A549 (cell line): Measurements from ENCODE around the gene RAB10. TPM values are rescaled to one million over a fixed set of nuclear protein-coding genes. Genes with fewer than 3 reads are reported as not detected.

Source experiments
- ATAC-seq, 2 experiments: fragments of 200-7000 bp in 1 of 2; fragments of >200 bp in 1 of 2; cut with Nextera tagmentation in 1 of 2; cut with Tn5 transposase in 1 of 2; 3 replicates each; pipeline versions ENCODE4 v1.8.0 to v1.9.1; 2018 to 2020; ENCODE audit warnings: mild to moderate bottlenecking in 1 of 2, moderate library complexity in 1 of 2
- CTCF ChIA-PET: fragments of 300-600 bp; sonication (Branson Sonifier 250); formaldehyde crosslinking; extraction: SDS; loops from one replicate; lab custom pipeline; 2021; ENCODE audit warnings: antibody characterized with exemption, inconsistent platforms; lab: Yijun Ruan, JAX
- POLR2A ChIA-PET: fragments of 350-600 bp; formaldehyde crosslinking; extraction: SDS; loops from one replicate; lab custom pipeline; 2021; ENCODE audit warnings: antibody characterized with exemption, inconsistent platforms; lab: Yijun Ruan, JAX
- DNase-seq, 2 experiments: peaks; one replicate each; pipeline versions ENCODE4 v3.0.0 to v3.0.0-alpha.2; 2011 to 2016; ENCODE audit warnings: low read depth in 1 of 2, low spot score in 1 of 2
- FAIRE-seq: peaks from 2 replicates; lab custom pipeline; 2011; peaks lifted over from hg19 to GRCh38; lab: Jason Lieb, UNC
- H3K27ac ChIP-seq, 2 experiments: fragments of >200 bp; sonication (Bioruptor Twin); formaldehyde crosslinking; 3 replicates each; pipeline ENCODE4 v1.5.1; 2016 to 2017
- H3K4me1 ChIP-seq: fragments of >200 bp; sonication (Bioruptor Twin); formaldehyde crosslinking; 3 replicates; pipeline ENCODE4 v1.6.1; 2016
- H3K4me2 ChIP-seq: fragments of >200 bp; sonication (Bioruptor Twin); formaldehyde crosslinking; 3 replicates; pipeline ENCODE4 v1.6.1; 2016
- H3K4me3 ChIP-seq: fragments of >200 bp; sonication (Bioruptor Twin); formaldehyde crosslinking; 3 replicates; pipeline ENCODE4 v1.5.1; 2016
- H3K9me3 ChIP-seq: fragments of >200 bp; sonication (Bioruptor Twin); formaldehyde crosslinking; 3 replicates; pipeline ENCODE4 v1.6.1; 2016
- CBX2 ChIP-seq: fragments of 200-600 bp; sonication (generic); IDR thresholded peaks from 2 replicates; pipeline ENCODE4 v1.6.1; 2016; ENCODE audit warnings: low read depth, mild to moderate bottlenecking, borderline replicate concordance
- CEBPB ChIP-seq, 2 experiments: fragments of >200 bp in 1 of 2; sonication (Bioruptor Twin) in 1 of 2; formaldehyde crosslinking in 1 of 2; IDR thresholded peaks; 2 replicates each; pipeline ENCODE4 v1.6.1; 2012 to 2016
- CHD4 ChIP-seq: fragments of 200-600 bp; sonication (generic); IDR thresholded peaks from 2 replicates; pipeline ENCODE4 v1.6.1; 2016; ENCODE audit warnings: antibody characterized with exemption, mild to moderate bottlenecking, borderline replicate concordance
- EHF ChIP-seq: fragments of 250-450 bp; sonication (Bioruptor Pico); IDR thresholded peaks from 2 replicates; pipeline ENCODE4 v1.5.0; 2020; ENCODE audit warnings: mild to moderate bottlenecking
- EHMT2 ChIP-seq: fragments of 200-600 bp; sonication (generic); IDR thresholded peaks from 2 replicates; pipeline ENCODE4 v1.6.1; 2016; ENCODE audit warnings: antibody characterized with exemption, low read depth, mild to moderate bottlenecking, moderate library complexity
- FOXS1 ChIP-seq: fragments of 250-450 bp; sonication (Bioruptor Pico); IDR thresholded peaks from 2 replicates; pipeline ENCODE4 v1.5.0; 2020; ENCODE audit warnings: mild to moderate bottlenecking, moderate library complexity
- HDAC2 ChIP-seq: fragments of 200-600 bp; sonication (generic); IDR thresholded peaks from 2 replicates; pipeline ENCODE4 v1.6.1; 2016
- HEYL ChIP-seq: fragments of 250-450 bp; sonication (Bioruptor Pico); IDR thresholded peaks from 2 replicates; pipeline ENCODE4 v1.8.0; 2021; ENCODE audit warnings: mild to moderate bottlenecking, moderate library complexity
- HOXB5 ChIP-seq: fragments of 250-450 bp; sonication (Bioruptor Pico); IDR thresholded peaks from 2 replicates; pipeline ENCODE4 v1.5.0; 2020; ENCODE audit warnings: mild to moderate bottlenecking, moderate library complexity
- KDM1A ChIP-seq: fragments of 200-600 bp; sonication (generic); IDR thresholded peaks from 2 replicates; pipeline ENCODE4 v1.6.1; 2016; ENCODE audit warnings: low read depth, mild to moderate bottlenecking
- KDM5A ChIP-seq: fragments of 200-600 bp; sonication (generic); IDR thresholded peaks from 2 replicates; pipeline ENCODE4 v1.6.1; 2016; ENCODE audit warnings: antibody characterized with exemption, mild to moderate bottlenecking
- PHF8 ChIP-seq: fragments of 200-600 bp; sonication (generic); IDR thresholded peaks from 2 replicates; pipeline ENCODE4 v1.6.1; 2016; ENCODE audit warnings: low read depth, mild to moderate bottlenecking, antibody characterized with exemption, moderate library complexity, borderline replicate concordance
- POLR2AphosphoS2 ChIP-seq: conservative IDR thresholded peaks from 2 replicates; pipeline ENCODE4 v1.6.1; 2012; ENCODE audit warnings: low read length, improper control_type of control experiment, inconsistent platforms
- RAD21 ChIP-seq, 2 experiments: fragments of >200 bp in 1 of 2; sonication (Bioruptor Twin) in 1 of 2; formaldehyde crosslinking in 1 of 2; IDR thresholded peaks in 1 of 2; conservative IDR thresholded peaks in 1 of 2; 2 replicates in 1 of 2; 3 replicates in 1 of 2; pipeline ENCODE4 v1.6.1; 2012 to 2018; ENCODE audit warnings: inconsistent platforms in 1 of 2
- RARB ChIP-seq: fragments of 250-450 bp; sonication (Bioruptor Pico); IDR thresholded peaks from 2 replicates; pipeline ENCODE4 v1.8.0; 2021; ENCODE audit warnings: mild to moderate bottlenecking, moderate library complexity
- RCOR1 ChIP-seq: fragments of 150-350 bp; IDR thresholded peaks from 2 replicates; pipeline ENCODE4 v1.6.1; 2014; ENCODE audit warnings: antibody characterized with exemption, low read length, low read depth
- RFX5 ChIP-seq: fragments of 450-650 bp; IDR thresholded peaks from 2 replicates; pipeline ENCODE4 v1.7.1; 2014; ENCODE audit warnings: antibody characterized with exemption, mild to moderate bottlenecking, moderate library complexity
- RNF2 ChIP-seq: fragments of 200-600 bp; sonication (generic); IDR thresholded peaks from 2 replicates; pipeline ENCODE4 v1.6.1; 2016; ENCODE audit warnings: low read depth, mild to moderate bottlenecking, antibody characterized with exemption, moderate library complexity, borderline replicate concordance
- SMC3 ChIP-seq: fragments of >200 bp; sonication (Bioruptor Twin); formaldehyde crosslinking; IDR thresholded peaks from 3 replicates; pipeline ENCODE4 v1.6.1; 2018; ENCODE audit warnings: inconsistent platforms
- WGBS: methylation state at CpG from one replicate; pipeline ENCODE4 v1.1.6; 2017; ENCODE audit errors: missing lambda C conversion rate; 5-methylcytosine and 5-hydroxymethylcytosine counted together
- polyA plus RNA-seq, 4 experiments: library from polyadenylated mRNA; depleted of rRNA in 3 of 4; stranded (reverse); fragments of >200 nt; fragmentation: RNase III in 1 of 4; extraction: RNeasy Plus Mini Kit Qiagen cat#74134 plus additional on column Dnase treatment in 1 of 4; gene quantifications; 2 replicates in 3 of 4; 3 replicates in 1 of 4; pipeline ENCODE4 v1.2.3, GENCODE V29; 2011 to 2017
- TF ChIP-seq, protein P1 (sequence below): fragments of 250-450 bp; sonication (Bioruptor Pico); IDR thresholded peaks from 2 replicates; pipeline ENCODE4 v1.5.0; 2020; ENCODE audit warnings: low read depth, mild to moderate bottlenecking, moderate library complexity
- TF ChIP-seq, protein P2 (sequence below): fragments of 450-650 bp; IDR thresholded peaks from 2 replicates; pipeline ENCODE4 v1.6.1; 2014; ENCODE audit warnings: antibody characterized with exemption
- TF ChIP-seq, protein P3 (sequence below): fragments of 150-350 bp; IDR thresholded peaks from 2 replicates; pipeline ENCODE4 v1.6.1; 2014; ENCODE audit warnings: low read depth, mild to moderate bottlenecking, low read length
- TF ChIP-seq, protein P4 (sequence below): fragments of >200 bp; sonication (Bioruptor Twin); formaldehyde crosslinking; IDR thresholded peaks from 2 replicates; pipeline ENCODE4 v1.6.1; 2016
- TF ChIP-seq, protein P5 (sequence below): IDR thresholded peaks from 2 replicates; pipeline ENCODE4 v1.6.1; 2012
- TF ChIP-seq, protein P6 (sequence below): fragments of 250-450 bp; sonication (Bioruptor Pico); IDR thresholded peaks from 2 replicates; pipeline ENCODE4 v1.5.0; 2021; ENCODE audit warnings: mild to moderate bottlenecking, moderate library complexity, borderline replicate concordance

RAB10 gene
- polyA plus RNA-seq, 2 of the 4 experiments (the other 2 are of a cell fraction) = 272 to 692 TPM

DNA sequence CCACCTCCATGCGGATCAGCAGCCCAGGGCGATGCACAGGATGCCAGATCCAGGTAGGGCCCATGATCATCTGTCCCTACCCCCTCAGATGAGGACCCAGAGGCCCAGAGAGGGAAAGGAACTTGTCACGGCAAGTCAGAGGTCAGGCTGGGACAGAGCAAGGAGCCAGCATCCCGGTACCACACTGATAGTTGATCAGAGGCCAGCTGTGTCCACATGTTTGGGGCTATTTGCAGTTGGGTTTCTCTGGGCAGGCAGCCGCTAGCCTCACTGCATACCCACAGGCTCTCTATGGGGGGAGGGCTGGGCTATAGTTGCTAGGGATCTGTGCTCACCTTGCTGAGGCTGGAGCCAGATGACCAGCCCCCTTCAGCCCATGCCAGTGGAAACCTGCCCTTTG lies 148.6 kb downstream of the RAB10 start (continued):
- TF ChIP-seq CHD4 = no peak
- TF ChIP-seq, protein P1, sequence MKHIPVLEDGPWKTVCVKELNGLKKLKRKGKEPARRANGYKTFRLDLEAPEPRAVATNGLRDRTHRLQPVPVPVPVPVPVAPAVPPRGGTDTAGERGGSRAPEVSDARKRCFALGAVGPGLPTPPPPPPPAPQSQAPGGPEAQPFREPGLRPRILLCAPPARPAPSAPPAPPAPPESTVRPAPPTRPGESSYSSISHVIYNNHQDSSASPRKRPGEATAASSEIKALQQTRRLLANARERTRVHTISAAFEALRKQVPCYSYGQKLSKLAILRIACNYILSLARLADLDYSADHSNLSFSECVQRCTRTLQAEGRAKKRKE = no peak
- TF ChIP-seq, protein P2, sequence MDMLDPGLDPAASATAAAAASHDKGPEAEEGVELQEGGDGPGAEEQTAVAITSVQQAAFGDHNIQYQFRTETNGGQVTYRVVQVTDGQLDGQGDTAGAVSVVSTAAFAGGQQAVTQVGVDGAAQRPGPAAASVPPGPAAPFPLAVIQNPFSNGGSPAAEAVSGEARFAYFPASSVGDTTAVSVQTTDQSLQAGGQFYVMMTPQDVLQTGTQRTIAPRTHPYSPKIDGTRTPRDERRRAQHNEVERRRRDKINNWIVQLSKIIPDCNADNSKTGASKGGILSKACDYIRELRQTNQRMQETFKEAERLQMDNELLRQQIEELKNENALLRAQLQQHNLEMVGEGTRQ = no peak
- no peak for TF ChIP-seq RFX5

DNA sequence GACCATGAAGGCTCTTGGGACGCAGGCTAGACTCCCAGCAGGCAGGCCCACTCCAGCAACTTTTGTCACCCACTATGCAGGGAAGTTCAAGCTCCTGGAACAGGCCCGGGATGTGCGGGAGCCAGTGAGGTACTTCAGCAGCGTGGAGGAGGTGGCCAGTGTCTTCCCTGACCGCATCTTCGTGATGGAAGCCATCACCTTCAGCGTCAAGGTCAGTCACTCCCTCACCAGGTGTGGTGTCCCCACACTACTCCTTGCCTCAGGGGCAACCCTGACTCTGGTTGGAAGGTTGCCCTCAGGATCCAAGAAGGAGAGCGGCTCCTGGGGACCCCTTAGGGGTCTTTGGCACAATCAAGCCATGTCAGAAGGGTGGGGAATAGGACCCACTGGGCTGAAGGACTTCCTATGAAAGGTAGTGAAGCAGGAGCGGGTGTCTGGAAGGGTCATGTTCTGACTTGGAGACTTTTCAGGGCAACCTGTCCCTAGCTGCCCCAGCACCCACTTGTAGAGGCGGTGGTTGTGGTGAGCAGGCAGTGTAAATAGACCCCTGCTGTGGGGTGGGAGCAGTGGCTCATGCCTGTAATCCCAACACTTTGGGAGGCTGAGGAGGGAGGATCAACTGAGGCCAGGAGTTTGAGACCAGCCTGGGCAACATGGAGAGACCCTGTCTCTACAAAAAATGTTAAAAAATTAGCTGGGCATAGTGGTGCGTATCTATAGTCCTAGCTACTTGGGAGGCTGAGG lies 149.2 kb downstream of the RAB10 start:
- no peak overlapping the region for H3K4me2 ChIP-seq
- 90% methylated on average over 11 of the region's 11 CpGs for WGBS
- ChIA-PET CTCF (interaction anchor here (1.7 to 5.4 kb wide), 6 partner anchors 9 to 233 kb away, joined by 4 to 77 read pairs (median 30); partner anchors contain the start of gene GAREM2), POLR2A (no interaction called here)
- TF ChIP-seq, protein P3, sequence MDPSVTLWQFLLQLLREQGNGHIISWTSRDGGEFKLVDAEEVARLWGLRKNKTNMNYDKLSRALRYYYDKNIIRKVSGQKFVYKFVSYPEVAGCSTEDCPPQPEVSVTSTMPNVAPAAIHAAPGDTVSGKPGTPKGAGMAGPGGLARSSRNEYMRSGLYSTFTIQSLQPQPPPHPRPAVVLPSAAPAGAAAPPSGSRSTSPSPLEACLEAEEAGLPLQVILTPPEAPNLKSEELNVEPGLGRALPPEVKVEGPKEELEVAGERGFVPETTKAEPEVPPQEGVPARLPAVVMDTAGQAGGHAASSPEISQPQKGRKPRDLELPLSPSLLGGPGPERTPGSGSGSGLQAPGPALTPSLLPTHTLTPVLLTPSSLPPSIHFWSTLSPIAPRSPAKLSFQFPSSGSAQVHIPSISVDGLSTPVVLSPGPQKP = no peak
- no peak for TF ChIP-seq KDM5A
- no peak for TF ChIP-seq EHMT2
- TF ChIP-seq RAD21 (conservative IDR thresholded peaks at IDR 0.05 in 1 of 2, IDR thresholded peaks at IDR 0.05 in 1 of 2) = no peak
- TF ChIP-seq CBX2 = no peak
- TF ChIP-seq, protein P4, sequence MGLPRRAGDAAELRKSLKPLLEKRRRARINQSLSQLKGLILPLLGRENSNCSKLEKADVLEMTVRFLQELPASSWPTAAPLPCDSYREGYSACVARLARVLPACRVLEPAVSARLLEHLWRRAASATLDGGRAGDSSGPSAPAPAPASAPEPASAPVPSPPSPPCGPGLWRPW = no peak
- no peak for TF ChIP-seq HOXB5 (CRISPR knock-in tag)
- TF ChIP-seq PHF8 = no peak
- no peak for TF ChIP-seq FOXS1 (CRISPR knock-in tag)
- TF ChIP-seq HEYL = no peak
- no peak for TF ChIP-seq SMC3
- TF ChIP-seq RARB (CRISPR knock-in tag) = no peak
- TF ChIP-seq, protein P5, sequence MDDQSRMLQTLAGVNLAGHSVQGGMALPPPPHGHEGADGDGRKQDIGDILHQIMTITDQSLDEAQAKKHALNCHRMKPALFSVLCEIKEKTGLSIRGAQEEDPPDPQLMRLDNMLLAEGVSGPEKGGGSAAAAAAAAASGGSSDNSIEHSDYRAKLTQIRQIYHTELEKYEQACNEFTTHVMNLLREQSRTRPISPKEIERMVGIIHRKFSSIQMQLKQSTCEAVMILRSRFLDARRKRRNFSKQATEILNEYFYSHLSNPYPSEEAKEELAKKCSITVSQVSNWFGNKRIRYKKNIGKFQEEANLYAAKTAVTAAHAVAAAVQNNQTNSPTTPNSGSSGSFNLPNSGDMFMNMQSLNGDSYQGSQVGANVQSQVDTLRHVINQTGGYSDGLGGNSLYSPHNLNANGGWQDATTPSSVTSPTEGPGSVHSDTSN = no peak
- FAIRE-seq (no peak), DNase-seq (no peak), ATAC-seq (no peak)
- H3K4me3 ChIP-seq = no peak overlapping the region
- peaks cover 14% of the 10 kb centered on the region; the same call in 2 of the 3 replicates for H3K4me1 ChIP-seq
- H3K9me3 ChIP-seq = no peaks in the 10 kb centered on the region
- H3K27ac ChIP-seq = no peak overlapping the region

DNA sequence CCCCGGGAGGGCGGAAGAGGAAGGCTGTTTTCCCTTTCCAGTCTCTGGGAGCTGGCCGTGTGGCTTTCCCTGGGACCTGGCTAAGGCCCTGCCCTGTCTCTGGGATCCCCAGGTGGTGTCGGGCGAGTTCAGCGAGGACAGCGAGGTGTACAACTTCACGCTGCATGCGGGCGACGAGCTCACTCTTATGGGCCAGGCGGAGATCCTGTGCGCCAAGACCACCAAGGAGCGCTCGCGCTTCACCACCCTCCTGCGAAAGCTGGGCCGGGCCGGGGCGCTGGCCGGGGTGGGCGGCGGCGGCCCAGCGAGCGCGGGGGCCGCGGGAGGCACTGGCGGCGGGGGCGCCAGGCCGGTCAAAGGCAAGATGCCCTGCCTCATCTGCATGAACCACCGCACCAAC lies 150.2 kb downstream of the RAB10 start:
- ATAC-seq (no peak), DNase-seq (no peak), FAIRE-seq (no peak)
- ChIA-PET CTCF (interaction anchor here (0.6 to 5.4 kb wide), 43 partner anchors 10 to 394 kb away, joined by 3 to 77 read pairs (median 4); partner anchors contain the start of genes ASXL2, GAREM2, HADHA and HADHB), POLR2A (interaction anchor here (0.6 to 1.0 kb wide), 2 partner anchors 9 to 789 kb away, joined by 4 to 9 read pairs; no protein-coding TSS in a partner anchor)
- H3K4me3 ChIP-seq = no peak overlapping the region
- H3K9me3 ChIP-seq = no peaks in the 10 kb centered on the region
- 98% methylated on average over 34 of the region's 34 CpGs for WGBS
- H3K4me2 ChIP-seq = peak overlapping the region; percentile 88
- peak overlapping the region; percentile 84 to 93; a peak in 5 of 6 replicates for H3K27ac ChIP-seq
- TF ChIP-seq RCOR1 (no peak), POLR2AphosphoS2 (no peak), HDAC2 (no peak), CEBPB (IDR thresholded peaks at IDR 0.05) (no peak), HEYL (no peak), EHF (CRISPR knock-in tag) (no peak), KDM1A (no peak), RNF2 (no peak)
- TF ChIP-seq, protein P6, sequence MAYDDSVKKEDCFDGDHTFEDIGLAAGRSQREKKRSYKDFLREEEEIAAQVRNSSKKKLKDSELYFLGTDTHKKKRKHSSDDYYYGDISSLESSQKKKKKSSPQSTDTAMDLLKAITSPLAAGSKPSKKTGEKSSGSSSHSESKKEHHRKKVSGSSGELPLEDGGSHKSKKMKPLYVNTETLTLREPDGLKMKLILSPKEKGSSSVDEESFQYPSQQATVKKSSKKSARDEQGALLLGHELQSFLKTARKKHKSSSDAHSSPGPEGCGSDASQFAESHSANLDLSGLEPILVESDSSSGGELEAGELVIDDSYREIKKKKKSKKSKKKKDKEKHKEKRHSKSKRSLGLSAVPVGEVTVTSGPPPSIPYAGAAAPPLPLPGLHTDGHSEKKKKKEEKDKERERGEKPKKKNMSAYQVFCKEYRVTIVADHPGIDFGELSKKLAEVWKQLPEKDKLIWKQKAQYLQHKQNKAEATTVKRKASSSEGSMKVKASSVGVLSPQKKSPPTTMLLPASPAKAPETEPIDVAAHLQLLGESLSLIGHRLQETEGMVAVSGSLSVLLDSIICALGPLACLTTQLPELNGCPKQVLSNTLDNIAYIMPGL (CRISPR knock-in tag) = no peak
- peaks cover 11% of the 10 kb centered on the region; the same call in 2 of the 3 replicates for H3K4me1 ChIP-seq
